Measurements from ENCODE around the gene TBC1D3.
"Not testable (repeated sequence)": the region's sequence is repeated elsewhere in the genome, so short reads cannot be mapped to it uniquely, and the experiment has no call there.

Gene TBC1D3

GRCh38 chr17:38192455-38192854, at the start of gene TBC1D3:
TBC1D3 (minus strand) TSS chr17:38192555; CDS start chr17:38191029, 1,526 bp downstream.
- H3K27ac ChIP-seq: not testable (repeated sequence)

GRCh38 chr17:38232790-38233189, 40.4 kb upstream of the TBC1D3 start:
- not testable (repeated sequence) for H3K27ac ChIP-seq

GRCh38 chr17:38225844-38226495, 33.6 kb upstream of the TBC1D3 start:
- not testable (repeated sequence) for H3K27ac ChIP-seq

GRCh38 chr17:38220867-38221266, 28.5 kb upstream of the TBC1D3 start:
- not testable (repeated sequence) for H3K27ac ChIP-seq

GRCh38 chr17:38200271-38200670, 7.9 kb upstream of the TBC1D3 start:
- H3K27ac ChIP-seq: not testable (repeated sequence)

GRCh38 chr17:38134860-38135259, 57.5 kb downstream of the TBC1D3 start:
- H3K27ac ChIP-seq: not testable (repeated sequence)

All from C4-2B (cell line).